HG03571 (cell line): Measurements from ENCODE around the gene MICAL3.
"Not testable (repeated sequence)": the region's sequence is repeated elsewhere in the genome, so short reads cannot be mapped to it uniquely, and the experiment has no call there.

Experiments used
- ATAC-seq: cut with Tn5 transposase; IDR thresholded peaks from one replicate; pipeline ENCODE4 v1.9.1; 2021; ENCODE audit not compliant: unreplicated experiment

MICAL3 gene

DNA sequence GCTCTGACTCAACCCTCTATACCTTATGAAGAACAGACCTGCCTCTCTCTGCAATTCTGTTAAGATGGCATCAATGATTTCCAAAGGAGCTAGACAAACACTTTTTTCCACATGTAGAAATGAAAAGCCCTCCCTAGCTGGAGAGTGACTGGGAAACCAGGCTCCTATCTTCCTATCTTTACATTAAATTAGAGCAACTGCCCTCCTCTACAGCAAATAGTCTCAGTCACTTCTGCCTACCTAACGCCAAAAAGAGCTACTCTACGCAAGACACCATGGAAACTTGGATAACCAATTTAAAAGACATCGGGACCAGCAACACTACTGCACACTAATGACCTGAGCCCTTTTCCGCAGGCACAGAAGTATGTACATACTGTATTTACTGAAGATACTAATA lies 84.8 kb downstream of the MICAL3 start:
- ATAC-seq = no peak

DNA sequence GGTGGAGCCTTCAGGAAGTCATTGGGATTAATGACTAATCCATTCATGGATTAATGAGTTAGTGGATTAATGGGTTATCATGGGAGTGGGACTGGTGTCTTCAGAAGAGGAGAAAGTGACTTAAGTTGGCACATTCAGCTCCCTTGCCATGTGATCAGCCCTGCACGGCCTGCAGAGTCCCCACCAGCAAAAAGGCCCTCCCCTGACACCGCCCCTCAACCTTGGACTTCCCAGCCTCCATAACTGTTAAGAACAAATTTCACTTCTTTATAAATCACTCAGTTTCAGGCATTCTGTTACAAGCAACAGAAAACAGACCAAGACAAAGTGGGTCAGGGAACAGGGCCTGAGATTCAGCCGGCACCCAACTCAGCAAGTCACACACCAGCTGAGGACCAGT lies 85.3 kb downstream of the MICAL3 start:
- no peak for ATAC-seq

DNA sequence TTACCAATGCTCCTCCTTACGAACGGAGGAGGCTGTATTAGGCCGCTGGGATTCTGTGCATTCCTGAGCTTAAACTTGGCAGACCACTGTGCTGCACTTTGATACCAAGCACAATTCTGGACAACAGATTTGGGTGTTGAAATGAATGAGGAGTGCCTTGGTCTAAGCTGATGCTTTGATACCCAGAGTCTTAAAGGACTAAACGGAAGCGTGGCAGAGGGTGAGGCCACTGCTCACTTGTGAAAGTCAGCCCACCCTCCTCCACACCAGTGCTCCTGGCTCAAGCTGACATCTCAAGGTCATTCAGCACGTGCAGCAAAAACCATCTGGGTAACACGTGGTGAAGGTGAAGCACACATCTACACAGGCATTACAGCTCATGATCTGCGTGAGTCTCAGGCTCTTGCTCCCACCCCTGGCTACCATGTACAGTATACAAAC lies 85.9 kb downstream of the MICAL3 start:
- ATAC-seq = no peak

DNA sequence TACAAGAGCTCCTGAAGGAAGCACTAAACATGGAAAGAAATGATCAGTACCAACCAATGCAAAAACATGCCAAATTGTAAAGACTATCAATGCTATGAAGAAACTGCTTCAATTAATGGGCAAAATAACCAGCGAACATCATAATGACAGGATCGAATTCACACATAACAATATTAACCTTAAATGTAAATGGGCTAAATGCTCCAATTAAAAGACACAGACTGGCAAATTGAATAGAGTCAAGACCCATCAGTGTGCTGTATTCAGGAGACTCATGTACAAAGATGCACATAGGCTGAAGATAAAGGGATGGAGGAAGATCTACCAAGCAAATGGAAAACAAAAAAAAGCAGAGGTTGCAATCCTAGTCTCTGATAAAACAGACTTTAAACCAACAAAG lies 91.9 kb downstream of the MICAL3 start:
- not testable (repeated sequence) for ATAC-seq

DNA sequence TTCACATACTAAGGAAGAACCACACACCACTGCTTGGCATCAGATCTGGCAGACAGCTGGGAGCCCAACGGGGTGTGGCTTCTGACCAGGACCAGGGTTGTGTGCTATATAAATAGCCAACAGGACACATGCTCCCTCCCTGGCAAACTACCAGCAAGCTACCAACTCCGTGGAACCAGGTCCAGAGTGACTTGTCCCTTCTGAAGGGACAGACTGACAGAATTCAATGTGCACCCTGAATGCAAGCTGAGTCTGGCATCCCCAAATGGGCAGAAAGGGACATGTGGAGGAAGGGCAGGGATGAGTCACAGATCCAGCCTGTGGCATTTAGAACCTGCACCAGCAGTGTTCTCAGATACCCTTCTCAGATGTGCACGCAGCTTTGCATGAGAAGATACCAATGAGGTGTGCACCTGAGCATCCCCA lies 92.9 kb downstream of the MICAL3 start:
- no peak for ATAC-seq

DNA sequence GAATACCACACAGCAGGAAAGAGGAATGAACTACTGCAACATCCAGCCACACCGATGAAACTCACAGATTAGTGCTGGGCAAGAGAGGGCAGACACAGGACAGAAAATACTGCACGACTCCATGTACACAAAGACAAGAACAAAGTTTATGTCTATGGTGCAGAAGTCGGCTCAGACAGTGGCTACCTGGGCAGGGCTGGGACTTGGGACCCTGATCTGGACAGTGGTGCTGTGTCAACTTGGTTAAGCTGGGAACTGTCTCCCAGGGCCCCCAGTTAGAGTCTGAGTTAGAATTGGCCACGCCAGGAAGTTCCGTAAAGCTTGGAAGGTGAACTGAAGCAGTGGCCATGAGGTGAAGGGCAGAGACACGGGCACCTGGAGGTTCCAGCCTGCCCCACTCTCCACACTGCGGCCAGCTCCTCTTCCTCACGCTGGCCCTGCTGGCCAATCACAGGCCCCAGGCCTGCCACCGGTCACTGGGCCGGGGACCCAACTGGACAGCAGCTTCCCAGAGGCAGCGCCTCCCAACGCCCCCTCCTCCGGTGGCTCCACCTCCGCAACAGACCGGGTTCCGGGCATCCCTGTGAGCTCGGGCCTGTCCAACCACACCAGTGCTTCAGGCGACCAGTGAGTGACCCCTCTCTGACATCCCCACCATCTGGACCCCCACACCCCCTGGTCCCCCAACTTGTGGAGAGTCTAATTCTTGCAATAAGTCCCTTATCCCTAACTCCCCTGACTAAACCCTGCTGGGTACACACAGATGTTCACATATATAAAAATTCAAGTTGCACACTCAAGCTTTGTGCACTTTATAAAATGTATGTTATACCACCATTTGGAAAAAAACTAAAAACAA lies 93.7 kb downstream of the MICAL3 start:
- ATAC-seq = no peak

DNA sequence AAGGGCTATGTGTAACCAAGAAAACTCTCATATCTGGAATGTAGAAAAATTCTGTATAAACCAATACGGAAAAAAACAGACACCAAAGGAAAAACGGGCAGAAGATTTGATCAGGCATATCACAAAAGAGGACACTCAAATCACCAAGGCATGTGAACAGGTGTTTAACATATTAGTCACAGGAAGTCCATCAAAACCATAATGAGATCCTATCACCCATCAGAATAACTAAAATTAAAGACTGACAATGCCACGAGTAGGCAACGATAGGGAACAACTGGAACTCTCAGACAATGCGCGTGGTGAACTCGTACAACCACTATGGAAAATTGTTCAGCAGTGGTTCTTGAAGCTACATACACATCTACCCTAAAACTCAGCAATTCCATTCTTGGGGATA lies 94.5 kb downstream of the MICAL3 start:
- ATAC-seq = no peak

DNA sequence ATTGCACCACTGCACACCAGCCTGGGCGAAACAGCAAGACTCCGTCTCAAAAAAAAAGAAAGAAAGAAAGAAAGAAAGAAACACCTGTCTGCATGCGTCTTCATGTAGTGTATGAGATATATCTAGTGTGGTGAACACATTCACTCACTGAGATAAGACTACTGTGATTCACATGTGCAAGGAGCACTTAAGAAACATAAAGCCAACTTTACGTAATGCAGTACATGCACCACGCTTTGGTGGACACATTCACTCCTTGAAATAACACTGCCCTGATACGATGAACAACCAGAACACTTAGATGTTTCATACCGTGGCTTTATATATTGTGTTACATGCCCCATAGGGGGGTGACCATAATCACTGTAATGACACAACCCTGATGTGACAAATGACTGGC lies 96.0 kb downstream of the MICAL3 start:
- no peak for ATAC-seq

DNA sequence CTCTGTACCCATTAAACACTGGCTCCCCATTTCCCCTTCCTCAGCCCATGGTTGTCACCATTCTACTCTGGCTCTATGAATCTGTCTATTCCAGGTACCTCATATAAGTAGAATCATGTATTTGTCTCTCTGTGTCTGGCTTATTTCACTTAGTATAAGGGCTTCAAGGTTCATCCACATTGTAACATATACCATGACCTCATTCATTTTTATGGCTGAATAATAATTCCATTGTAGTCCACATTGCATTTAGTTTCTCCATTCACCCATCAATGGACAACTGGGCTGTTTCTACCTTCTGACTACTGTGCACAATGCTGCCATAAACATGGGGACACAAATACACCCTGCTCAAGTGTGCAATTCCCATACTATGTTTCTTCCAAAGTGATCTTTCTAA lies 97.3 kb downstream of the MICAL3 start:
- ATAC-seq = no peak

DNA sequence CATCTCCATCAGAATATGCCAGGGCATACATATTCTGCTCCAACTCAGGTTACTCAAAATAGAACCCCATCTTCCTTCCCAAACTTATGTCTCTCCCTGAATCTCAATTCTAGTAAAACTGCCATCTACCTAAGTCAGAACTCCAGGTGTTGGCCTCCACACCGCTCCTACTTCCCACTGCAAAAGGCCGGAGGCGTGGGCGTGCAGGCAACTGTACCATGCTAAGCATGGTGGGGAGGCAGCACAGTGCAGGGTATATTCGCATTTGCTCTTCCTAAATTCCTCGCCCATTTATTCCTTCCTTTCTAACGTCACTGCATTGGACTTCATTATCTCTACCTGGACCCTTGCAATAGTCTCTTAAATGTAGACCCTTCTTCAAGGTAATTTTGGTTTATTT lies 97.8 kb downstream of the MICAL3 start:
- ATAC-seq = no peak

DNA sequence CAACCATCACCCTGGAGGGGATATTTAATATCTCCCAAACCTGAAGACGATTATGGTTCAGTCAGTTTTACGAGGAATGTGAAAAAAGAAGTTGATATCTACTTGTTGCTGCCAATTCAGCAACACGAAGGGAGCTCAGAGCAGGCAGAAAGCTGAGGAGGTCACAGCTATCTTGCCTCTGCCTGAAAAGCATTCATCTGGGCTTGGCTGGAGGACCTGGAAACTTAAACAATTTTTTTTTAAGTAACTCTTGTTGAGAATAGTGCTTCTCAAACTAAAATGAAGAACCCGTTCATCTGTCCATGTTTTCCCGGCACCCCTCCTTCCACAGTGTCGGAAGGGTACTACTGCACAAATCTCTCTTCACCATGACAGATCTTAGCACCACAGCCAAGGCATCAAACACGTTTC lies 98.9 kb downstream of the MICAL3 start:
- ATAC-seq = no peak

DNA sequence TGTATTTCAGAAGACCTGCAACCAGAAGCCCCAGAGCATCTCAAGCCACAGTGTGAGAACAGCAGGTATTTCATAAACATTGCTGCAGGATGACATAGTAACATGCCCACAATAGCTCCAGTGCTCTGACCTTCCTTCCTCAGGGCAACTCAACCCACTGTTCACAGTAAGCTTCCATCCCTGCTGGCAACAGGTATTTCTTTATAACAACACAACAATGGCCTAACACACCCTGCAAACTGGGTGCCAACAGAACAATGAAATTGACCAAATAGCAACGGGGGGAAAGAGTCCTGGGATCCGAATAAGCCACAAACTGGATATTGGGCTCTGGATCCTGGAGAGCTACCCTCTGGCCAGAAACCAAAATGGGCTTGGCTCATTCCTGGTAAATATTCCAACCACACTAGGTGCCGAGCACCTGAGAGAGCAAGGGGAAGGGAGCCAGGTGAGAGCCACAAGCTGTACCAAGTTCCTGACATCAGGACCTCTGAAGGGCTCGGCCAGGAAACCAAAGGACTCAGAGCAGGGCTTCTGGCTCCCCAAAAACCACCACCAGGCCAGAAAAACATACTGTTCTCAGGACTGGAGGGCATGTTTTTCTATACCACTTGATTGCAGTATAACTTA lies 99.5 kb downstream of the MICAL3 start:
- no peak for ATAC-seq

DNA sequence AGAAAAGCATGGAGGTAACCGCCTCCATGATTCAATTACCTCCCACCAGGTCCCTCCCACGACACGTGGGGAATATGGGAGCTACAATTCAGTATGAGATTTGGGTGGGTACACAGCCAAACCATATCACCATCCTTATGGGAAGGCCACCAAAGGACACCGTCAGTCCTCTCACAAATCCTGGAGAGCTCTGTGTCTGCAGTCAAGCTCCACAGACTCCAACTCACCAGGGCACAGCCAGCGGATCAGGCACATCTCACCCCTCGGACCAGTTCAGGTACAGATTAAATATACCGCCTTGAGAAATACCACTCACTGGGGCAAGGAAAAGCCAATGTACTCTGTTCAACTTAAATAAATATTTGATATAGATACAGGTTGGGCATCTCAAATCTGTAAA lies 100.3 kb downstream of the MICAL3 start:
- ATAC-seq = no peak

DNA sequence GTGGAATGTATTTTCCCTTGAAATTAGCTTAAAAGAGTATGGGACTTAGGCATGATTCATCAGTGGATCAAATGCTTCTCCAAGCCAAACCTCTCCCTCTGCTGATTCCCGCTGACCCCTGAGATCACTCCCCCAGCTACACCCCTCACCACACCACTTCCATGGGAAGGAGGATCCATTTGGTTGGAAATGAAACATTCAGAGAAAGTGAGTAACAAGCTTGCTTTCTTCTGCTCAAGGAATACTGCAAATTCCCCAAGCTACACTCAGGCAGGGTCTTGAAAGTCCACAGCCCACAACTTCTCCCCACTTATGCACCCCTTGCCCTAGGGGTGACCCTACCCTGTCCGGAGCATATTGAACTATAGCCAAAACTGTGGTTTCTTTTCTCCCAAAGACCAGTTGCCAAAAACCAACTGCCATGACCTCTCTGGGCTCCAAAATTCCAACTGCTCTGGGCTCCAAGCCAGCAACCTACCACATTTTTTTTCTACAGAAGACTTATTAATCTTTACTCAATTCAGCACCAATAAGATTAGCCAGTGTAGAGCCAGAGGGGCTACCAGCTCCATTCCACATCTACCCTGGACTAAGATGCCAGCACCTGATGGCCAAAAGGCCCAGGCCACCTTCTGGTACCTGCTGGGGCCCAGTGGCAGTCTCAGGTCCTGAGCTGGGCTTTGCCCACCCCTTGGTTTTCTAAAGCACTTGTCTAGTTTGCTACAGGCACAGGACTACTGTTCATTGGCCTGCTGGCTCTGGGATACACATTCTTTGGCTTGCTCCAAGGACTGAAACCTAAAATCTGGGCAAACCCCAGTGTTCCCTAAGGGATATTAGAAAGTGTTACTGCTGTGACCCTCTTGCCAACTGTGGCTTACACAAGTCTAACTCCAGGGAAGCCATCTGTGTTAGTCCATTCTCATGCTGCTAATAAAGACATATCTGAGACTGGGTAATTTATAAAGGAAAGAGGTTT lies 101.1 kb downstream of the MICAL3 start:
- ATAC-seq = no peak

DNA sequence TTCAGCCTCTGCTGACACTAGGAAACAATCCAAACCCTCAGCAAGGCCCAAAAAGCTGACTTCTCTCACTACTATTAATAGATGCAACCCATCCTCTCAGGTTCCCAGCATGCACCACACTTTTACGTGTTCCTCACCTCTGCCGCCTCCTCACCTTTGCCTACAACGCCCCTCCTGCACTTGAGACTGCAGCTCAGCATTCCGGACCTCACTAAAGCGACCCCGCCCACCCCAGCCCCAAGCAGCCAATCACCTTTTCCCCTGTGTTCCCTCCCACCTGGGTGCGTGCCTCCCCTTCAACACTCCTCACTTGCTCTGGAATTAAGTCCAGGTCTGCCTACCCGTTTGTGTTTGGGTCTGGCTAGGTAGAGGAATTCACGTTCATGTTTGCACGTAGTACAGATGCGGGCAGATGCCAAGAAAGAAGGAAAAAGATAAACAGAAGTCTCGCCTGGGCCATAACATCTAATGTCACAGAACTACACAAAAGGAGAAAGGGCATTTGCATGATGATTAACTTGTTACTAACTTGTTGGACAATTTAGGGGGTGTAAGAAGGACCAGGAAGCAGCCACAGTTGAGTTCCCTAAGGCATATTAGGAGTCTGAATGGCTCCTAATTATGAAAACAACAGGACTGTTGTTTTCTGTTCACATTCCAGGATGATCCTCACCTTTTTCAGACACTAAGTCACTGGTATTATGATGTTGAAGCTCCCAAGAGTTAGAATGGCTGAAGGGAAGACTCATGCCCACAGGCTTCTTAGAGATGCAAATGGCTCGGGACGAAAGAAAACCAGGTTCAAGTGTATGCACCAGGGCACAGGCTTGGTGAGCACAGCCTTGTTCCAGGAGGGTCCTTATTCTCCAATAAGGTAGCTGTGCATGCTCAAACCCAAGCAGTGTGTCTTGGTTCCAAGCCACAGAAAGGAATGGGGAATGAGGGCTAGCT lies 102.2 kb downstream of the MICAL3 start:
- ATAC-seq = no peak

DNA sequence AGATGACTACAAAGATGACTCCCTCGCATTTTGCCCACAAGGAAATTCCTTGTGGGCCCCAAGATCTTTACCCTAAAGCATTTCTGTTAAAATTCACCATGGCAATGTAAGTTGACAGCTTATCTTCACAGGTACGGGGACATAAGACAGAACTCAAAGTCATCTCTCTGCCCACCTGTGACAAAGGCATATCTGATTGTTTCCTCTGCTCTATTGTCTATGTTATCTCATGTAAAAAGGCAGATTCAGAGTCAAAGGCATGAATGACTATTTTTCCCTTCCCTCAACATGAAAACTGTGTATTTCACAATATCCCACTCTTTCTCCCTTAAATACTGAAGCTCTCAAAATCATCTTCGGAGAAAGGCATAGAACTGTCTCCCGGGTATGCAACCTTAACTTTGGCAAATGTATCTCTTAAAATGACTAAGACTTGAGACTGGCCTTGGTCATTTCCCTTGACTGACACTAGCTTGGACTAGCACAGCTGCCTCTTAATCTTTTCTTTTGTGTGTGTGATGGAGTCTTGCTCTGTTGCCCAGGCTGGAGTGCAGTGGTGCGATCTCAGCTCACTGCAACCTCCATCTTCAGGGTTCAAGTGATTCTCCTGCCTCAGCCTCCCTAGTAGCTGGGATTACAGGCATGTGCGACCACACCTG lies 103.2 kb downstream of the MICAL3 start:
- no peak for ATAC-seq

DNA sequence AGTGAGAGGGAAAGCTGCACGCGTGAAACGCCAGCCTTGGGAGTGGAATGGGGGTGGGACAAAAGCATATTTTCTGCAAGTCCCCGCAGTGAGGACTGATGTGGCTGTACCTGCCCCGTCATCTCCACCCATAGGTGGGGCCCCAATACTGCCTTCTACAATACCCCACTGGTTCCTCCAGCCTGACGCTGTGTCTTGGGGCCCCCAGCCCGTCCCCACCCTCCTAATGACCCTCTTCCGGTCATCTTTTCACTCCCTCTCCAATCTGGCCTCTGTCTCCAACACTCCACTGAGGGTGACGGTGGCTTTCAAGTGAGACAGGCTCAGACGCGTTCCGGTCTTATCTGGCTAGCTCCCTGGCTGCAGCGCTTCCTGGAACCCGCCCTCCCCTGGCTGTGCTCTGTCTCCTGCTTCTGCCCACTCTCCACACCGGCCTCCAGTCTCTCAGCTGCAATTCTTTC lies 104.2 kb downstream of the MICAL3 start:
- no peak for ATAC-seq

DNA sequence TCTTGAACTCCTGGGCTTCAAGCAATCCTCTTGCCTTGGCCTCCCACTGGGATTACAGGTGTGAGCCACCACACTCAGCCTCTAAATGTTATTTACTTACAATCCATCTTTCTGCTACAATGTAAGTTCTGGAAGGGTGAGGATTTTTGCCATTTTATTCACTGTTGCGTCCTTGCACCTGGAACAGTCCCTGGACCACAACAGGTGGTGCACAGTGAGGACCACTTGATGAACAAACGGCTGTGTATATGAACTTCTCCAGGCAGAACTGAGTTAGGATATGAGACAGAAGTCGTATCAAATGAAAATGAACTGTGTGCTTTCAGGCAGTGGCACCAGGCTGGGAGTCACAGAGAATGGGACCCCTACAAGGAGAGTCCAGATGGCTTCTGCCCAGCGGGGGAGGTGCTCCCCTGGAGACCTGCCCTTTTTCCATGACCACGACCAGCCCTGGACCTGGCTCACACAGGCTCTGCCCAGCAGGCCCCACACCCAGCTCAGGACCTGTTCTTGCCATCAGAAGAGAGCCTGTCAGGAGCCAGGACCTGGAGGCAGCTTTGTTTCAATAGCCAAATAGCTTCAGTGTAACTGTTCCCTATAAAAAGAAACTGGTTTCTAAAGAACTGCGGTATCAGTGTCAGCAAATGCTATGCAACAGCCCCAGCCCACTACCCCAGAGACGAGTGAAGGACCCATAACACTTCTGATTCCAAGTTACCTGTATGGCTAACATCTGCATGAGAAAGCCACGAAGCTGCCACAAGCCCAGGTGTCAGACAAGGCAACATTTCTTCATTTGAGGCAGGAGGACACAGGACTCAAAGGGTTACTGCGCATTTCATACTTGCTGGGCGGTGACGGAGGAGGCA lies 104.9 kb downstream of the MICAL3 start:
- ATAC-seq = no peak

DNA sequence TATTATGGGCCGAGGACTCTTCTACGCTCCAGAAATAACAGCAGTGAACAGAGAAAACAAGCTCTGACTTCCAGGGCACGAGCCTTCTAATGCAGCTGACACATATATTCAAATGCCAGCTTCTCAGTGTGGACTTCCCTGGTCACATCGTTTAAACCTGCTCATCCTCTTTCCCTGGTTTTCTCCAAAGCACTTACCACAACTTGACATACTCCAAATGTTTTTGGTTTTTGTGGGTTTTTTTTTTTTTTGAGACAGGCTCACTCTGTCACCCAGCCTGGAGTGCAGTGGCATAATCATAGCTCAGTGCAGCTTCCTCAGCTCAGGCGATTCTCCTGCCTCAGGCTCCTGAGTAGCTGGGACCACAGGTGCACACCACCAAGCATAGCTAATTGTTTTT lies 105.5 kb downstream of the MICAL3 start:
- ATAC-seq = no peak
